T follicular helper cell (primary cell): ENCODE data around the gene GRAMD1A.
"Not testable (repeated sequence)": the region's sequence is repeated elsewhere in the genome, so short reads cannot be mapped to it uniquely, and the experiment has no call there.

Experiments
- DNase-seq: peaks from one replicate; pipeline ENCODE4 v3.0.0-alpha.2; 2020; ENCODE audit warnings: low read depth

The GRAMD1A gene

DNA sequence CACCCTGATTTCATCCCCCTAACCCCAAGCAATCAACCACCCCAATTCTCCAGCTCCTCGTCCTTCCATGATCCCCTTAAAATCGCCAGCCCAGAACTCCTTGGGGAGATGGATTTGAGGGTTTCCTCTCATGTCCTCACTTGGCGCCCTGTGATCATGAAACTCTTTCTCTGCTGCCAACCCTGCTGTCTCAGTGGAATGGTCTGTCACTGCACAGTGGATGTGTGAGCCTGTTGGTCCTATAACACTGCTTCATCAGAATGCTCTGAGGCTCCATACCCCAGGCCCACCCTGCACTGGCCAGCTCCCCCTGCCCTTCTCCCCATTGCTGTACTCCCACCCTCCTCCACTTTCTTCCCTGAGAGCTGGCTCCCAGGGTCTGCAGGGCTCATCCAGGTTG, 23.5 kb upstream of the GRAMD1A start:
- DNase-seq: no peak

GRCh38 chr19:34979819-34980640, 20.1 kb upstream of the GRAMD1A start:
- DNase-seq: no peak

DNA sequence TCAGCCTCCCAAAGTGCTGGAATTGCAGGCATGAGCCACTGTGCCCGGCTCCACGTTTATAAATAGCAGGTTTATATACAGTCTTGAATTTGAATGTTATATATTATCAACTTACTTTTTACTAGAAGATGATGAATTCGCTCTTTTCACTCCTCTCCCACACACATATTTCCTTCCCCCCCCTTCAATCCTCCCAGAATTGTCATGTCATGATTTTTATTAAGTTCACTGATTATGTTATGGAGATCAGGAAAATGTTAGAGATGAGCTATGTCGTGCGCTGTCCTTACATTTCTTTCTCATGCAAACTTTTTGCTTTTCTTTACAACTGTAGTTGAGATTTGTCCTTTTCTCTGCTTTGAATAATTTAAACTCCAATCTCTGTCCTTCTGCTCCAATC, 17.8 kb upstream of the GRAMD1A start:
- no peak for DNase-seq

GRCh38 chr19:34983786-34984185, 16.3 kb upstream of the GRAMD1A start:
- DNase-seq: no peak

DNA sequence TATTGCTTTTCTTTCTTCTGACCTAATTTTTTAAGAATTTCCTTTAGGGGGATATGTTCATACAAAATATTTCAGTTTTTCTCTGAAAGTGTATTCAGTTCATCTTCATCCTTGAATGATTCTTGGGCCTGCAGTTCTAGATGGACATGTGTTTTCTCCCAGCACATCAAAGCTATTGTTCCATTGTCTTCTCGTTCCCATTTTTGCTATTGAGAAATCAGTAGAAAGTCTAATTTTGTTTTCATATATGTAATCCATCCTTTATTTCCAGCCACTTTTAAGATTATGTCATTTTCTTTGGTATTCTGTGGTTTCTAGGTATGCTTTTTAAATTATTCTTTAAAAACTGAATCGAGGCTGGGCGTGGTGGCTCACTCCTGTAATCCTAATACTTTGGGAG, 15.8 kb upstream of the GRAMD1A start:
- no peak for DNase-seq

DNA sequence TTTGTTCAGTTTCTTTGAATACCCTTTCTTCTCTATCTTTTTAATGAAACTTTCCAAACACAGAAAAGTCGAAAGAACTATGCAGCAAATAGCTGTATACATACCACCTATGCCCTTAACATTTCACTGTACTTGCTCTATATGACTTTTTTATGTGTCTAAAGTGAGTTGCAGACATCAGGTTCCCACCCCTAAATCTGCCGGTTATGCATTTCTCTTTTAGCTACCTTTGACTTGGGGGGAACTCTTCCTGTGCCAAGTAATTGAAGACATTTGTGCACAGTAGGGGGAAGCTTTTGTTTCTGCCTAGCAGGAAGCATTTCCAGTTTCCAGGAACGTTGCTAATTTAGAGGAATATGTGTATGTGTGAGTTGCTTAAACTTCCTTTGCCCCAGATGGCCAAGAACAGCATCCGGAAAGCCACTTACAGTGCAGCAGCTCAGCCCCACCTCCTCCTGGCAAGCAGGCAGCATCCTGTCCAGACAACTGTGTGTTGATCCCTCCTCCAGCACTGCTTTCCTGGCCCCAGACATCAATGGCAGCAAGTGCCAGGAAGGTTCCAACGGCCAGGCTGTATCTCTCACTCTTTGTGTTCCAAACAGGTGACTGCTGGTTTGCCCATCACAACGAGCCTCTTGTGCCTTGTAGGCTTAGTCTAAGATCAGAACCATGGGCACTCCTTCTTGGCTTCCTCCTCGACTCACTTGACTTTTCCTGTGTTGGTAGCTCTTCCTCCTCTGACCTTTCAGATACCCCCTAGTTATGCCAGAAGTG, 14.7 kb upstream of the GRAMD1A start:
- DNase-seq: no peak

DNA sequence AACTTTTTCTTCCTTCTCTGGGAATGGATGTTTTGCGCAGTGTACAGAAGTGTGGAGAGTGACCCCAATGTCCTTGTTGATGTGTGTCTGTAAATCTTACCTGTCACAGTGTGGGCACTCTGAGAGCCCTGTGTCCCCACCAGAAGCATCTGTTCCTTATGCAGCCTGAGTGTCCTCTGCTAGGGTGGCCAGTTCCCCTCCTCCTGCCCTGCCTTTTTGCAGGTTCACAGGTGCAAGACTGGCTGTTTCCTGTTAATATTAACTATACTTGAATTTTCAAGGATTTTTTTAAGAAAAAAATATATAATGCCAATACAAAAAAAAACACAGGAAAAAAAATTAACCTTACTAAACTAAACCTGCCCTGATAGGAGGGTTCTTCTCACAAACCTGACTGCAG, 12.0 kb upstream of the GRAMD1A start:
- DNase-seq: no peak

DNA sequence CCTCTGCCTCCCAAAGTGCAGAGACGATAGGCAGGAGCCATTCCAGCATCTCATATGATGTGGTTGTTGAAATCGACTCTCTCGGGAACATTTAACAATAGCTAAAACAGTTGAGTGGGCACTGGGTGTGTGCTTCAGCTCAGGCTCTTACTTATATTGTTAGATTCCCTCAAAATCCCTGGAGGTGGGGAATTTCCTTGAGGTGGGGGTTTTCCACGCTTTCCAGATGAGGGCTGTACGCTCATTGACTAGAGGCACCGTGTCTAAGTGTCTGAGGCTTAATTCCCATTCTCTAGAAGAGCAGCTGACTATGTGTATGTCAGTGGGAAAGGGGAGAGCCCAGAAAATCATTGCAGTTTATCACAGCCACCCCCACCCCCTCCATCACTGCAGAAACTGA, 10.8 kb upstream of the GRAMD1A start:
- no peak for DNase-seq

GRCh38 chr19:34990578-34991192, 9.4 kb upstream of the GRAMD1A start:
- no peak for DNase-seq

DNA sequence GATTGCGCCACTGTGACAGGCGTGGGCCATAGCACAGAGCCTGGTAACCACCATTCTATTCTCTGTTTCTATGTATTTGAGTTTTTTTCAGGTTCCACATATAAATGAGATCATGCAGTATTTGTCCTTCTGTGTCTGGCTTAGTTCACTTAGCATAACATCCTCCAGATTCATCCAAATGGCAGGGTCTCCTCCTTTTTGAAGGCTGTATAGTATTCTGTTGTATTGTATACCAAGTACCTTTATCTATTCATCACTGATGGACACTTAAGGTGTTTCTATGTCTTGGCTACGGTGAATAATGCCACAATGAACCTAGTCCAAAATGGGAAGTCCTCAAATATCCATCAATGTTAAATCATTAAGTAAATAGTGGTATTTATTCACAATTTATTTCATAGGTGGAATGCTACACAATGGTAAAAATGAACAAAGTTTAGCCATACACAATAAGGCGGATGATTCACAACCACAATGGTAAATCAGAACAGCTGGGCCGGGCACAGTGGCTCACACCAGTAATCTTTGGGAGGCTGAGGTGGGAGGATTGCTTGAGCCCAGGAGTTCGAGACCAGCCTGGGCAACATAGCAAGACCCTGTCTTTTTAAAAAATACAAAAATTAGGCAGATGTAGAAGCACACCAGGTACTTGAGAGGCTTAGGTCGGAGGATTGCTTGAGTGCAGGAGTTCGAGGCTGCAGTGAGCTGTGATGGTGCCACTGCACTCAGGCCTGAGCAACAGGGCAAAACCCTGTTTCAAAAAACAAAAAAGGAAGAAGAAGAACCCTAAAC, 8.4 kb upstream of the GRAMD1A start:
- no peak for DNase-seq

GRCh38 chr19:34992582-34992981, 7.5 kb upstream of the GRAMD1A start:
- DNase-seq: not testable (repeated sequence)

GRCh38 chr19:34994286-34994642, 5.9 kb upstream of the GRAMD1A start:
- no peak for DNase-seq

DNA sequence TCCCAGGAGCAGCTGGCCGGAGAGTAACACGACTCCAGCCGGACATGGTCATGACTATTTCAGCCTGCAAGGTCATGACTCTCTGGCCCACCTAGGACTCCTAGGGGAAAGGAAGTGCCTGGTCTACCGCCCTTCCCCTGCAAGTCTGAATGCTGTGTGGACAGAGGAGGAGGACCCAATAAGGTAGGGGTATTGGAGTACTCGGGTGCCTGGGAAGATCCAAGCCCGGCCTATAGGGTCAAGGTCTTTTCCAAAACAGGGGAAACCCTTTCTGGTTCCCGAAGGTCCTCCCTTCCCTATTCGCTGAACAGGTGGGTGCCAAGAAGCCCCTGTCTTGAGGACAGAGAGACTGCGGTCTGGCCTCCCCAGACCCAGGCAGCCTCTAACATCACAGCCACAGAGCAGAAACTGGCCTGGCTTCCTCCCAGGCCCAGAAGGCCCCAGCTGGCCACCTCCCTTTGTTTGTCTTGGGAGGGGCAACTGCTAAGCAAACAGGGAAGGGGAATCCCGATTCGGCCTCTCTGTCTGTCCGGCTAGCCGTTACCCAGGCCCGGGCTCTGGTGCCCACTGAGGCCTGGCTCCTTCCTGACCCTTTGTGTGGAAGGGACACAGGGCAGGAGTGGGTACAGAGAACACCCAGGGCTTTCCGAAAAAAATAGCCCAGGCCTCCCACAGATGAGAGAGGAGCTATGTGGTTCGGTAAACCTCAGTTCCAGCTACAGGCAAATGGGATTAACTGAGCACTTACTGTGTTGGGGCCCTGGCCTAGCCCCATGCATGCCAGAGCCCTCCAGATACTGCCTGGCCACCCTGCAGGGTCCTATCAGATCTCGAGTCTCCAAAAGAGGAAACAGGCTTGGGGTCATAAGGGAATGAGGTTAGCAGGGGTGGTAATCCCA, 5.2 kb upstream of the GRAMD1A start:
- no peak for DNase-seq

DNA sequence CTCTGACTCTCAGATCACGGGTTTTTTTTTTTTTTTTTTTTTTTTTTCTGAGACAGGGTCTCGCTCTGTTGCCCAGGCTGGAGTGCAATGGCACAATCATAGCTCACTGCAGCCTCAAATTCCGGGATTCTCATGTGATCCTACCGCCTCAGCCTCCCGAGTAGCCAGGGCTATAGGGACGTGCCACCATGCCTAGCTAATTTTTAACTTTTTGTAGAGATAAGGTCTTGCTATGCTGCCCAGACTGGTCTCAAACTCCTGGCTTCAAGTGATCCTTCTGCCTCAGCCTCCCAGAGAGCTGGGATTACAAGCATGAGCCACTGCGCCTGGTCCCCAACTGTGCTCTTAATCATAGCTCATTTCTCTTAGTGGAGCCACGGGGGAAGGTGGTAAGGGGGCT, 4.6 kb upstream of the GRAMD1A start:
- no peak for DNase-seq

- DNase-seq: no peak
Measured at GRCh38 chr19:34997071-34997617, 3.0 kb upstream of the GRAMD1A start.

DNA sequence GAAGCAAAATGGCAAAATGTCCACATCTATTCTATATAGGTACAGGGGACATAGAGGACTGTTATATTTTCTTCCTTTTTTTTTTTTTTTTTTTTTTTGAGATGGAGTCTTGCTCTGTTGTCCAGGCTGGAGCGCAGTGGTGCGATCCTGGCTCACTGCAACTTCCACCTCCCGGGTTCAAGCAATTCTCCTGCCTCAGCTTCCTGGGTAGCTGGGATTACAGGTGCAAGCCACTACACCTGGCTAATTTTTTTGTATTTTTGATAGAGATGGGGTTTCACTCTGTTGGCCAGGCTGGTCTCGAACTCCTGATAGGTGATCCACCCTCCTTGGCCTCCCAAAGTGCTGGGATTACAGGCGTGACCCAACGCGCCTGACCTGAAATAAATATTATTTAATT, 1.9 kb upstream of the GRAMD1A start:
- not testable (repeated sequence) for DNase-seq

DNA sequence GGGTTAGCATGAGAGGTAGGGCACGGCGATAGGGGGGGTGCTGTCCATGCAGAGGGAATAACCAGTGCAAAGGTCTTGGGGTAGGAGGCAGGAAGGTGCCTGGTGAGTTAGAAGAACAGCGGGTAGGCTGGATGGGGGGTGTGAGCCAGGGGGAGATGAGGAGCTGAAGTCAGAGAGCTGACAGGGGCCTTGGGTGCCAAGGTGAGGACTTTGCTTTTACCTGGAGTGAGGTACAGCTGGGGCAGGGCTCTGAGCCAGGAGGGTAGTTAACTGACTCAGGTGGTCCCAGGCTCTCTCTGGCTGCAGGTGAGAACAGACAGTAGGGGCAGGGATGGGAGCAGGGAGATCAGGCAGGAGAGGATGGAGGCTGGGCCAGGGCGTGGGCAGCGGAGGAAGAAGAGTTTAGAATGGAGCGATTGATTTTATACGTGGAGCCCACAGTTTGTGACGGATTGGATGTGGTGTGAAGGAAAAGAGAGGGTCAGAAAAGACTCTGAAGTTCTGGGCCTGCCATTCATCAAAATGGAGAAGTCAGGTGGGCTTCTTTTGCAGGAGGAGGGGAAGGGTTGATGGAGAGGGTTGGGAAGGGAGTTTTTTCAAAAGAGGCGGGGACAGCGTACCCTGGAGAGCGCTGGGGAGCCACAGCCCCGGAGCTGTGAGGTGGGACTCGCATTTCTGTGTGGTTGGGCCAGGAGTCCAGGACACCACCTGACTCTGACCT, 1.2 kb upstream of the GRAMD1A start:
- no peak for DNase-seq

- DNase-seq: no peak
Measured at GRCh38 chr19:35000338-35000646, 169 bp downstream of the GRAMD1A start.

DNA sequence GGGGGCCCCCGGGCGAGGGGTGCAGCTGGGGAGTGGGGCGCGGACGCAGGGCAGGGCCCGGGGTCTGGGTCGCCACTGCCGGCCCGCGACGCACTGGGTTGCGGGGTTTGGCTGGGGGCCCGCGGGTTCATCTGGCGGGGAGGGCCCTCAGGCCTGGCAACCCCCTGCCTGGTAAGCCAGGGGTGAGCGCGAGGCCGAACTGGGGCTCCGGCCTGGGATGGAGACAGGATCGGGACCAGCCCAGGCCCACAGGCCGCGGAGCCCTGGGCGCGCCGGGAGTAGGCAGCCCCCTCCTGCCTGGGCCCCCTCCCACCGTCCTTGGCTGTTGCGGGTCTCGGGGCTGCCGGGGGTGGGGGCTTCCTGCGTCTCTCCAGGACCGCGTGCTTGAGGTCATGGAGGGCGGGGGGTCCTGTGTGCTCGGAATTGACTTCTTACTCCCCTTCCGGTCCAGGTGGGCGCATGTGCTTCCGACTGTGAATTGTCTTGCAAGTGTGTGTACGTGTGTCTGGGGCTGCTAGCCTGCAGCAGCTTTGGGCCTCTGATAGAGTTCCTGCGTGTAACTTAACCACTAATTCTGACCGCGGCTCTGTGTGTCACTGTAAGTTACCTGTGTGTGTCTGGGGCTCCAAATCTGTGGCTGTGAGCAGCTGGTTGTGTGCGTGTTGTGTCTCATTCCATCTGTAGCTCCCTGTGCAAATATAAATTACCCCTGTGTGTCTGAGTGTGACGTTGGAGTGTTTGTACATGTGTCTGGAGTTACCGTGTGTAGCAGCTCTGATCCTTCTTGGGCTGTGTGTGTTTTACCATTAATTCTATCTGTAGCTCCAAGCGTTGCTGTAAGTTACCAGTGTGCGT, 751 bp downstream of the GRAMD1A start:
- DNase-seq: peak; percentile 56
